ENCODE measurements around the gene CIAPIN1. TPM values are rescaled to one million over a fixed set of nuclear protein-coding genes. Genes with fewer than 3 reads are reported as not detected.

The CIAPIN1 gene
- total RNA-seq, 2 experiments from 2014 or later: 27.8 to 28.0 TPM

GRCh38 chr16:57478396-57479204 is 31.4 kb upstream of the CIAPIN1 start:
- H3K4me3 Mint-ChIP-seq: no peak overlapping the region
- H3K4me1 Mint-ChIP-seq (ENCODE audit: low read depth): peaks cover 11% of the 10 kb centered on the region
- Histone ChIP-seq H3K27ac (ENCODE audit: low read depth in 1 of 2, low read length in 2 of 2) (no peak overlapping the region), H3K9me3 (ENCODE audit: control insufficient read depth in 1 of 2, insufficient read depth in 1 of 2, low read length in 2 of 2) (no peaks in the 10 kb centered on the region), H3K4me1 (ENCODE audit: insufficient read depth, low read length) (peaks cover 21% of the 10 kb centered on the region), H3K36me3 (ENCODE audit: insufficient read depth, low read length) (peaks cover 2% of the 10 kb centered on the region), H3K27me3 (ENCODE audit: control insufficient read depth in 1 of 2, insufficient read depth in 2 of 2, low read length in 2 of 2) (no peaks in the 10 kb centered on the region), H3K4me3 (ENCODE audit: low read length) (no peak overlapping the region)
- ATAC-seq (ENCODE audit: poor library complexity) (no peak), DNase-seq (no peak)
- no peak overlapping the region for H3K27ac Mint-ChIP-seq
- peaks cover 6% of the 10 kb centered on the region for H3K36me3 Mint-ChIP-seq (ENCODE audit: low read depth)
- intact Hi-C loops (cut with DNase I, micrococcal nuclease): loop anchor here in 1 of 2 experiments (5.0 kb wide), 1 partner anchor 649 kb away; the partner anchor contains the start of gene CFAP20
- no peaks in the 10 kb centered on the region for H3K9me3 Mint-ChIP-seq
- POLR2A ChIA-PET: no interaction called here
- CTCF ChIA-PET: no interaction called here
- no peaks in the 10 kb centered on the region for H3K27me3 Mint-ChIP-seq
- TF ChIP-seq, protein P1, sequence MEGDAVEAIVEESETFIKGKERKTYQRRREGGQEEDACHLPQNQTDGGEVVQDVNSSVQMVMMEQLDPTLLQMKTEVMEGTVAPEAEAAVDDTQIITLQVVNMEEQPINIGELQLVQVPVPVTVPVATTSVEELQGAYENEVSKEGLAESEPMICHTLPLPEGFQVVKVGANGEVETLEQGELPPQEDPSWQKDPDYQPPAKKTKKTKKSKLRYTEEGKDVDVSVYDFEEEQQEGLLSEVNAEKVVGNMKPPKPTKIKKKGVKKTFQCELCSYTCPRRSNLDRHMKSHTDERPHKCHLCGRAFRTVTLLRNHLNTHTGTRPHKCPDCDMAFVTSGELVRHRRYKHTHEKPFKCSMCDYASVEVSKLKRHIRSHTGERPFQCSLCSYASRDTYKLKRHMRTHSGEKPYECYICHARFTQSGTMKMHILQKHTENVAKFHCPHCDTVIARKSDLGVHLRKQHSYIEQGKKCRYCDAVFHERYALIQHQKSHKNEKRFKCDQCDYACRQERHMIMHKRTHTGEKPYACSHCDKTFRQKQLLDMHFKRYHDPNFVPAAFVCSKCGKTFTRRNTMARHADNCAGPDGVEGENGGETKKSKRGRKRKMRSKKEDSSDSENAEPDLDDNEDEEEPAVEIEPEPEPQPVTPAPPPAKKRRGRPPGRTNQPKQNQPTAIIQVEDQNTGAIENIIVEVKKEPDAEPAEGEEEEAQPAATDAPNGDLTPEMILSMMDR (IDR thresholded peaks at IDR 0.05): no peak

GRCh38 chr16:57477531-57478202 is 30.5 kb upstream of the CIAPIN1 start:
- Histone ChIP-seq H3K4me1 (ENCODE audit: insufficient read depth, low read length) (peaks cover 21% of the 10 kb centered on the region), H3K36me3 (ENCODE audit: insufficient read depth, low read length) (peaks cover 2% of the 10 kb centered on the region), H3K9me3 (ENCODE audit: control insufficient read depth in 1 of 2, insufficient read depth in 1 of 2, low read length in 2 of 2) (no peaks in the 10 kb centered on the region), H3K27me3 (ENCODE audit: control insufficient read depth in 1 of 2, insufficient read depth in 2 of 2, low read length in 2 of 2) (no peaks in the 10 kb centered on the region), H3K27ac (ENCODE audit: low read depth in 1 of 2, low read length in 2 of 2) (no peak overlapping the region), H3K4me3 (ENCODE audit: low read length) (no peak overlapping the region)
- ATAC-seq (ENCODE audit: poor library complexity) (no peak), DNase-seq (peak in 1 of 14 experiments; percentile 25)
- Mint-ChIP-seq H3K4me1 (ENCODE audit: low read depth) (peaks cover 11% of the 10 kb centered on the region), H3K27me3 (no peaks in the 10 kb centered on the region), H3K4me3 (no peak overlapping the region), H3K36me3 (ENCODE audit: low read depth) (peaks cover 6% of the 10 kb centered on the region), H3K9me3 (no peaks in the 10 kb centered on the region), H3K27ac (no peak overlapping the region)
- intact Hi-C loops (cut with DNase I, micrococcal nuclease): loop anchor here in 1 of 2 experiments (5.0 kb wide), 1 partner anchor 650 kb away; the partner anchor contains the start of gene CFAP20
- TF ChIP-seq, protein P1 (IDR thresholded peaks at IDR 0.05): no peak
- POLR2A ChIA-PET: no interaction called here
- CTCF ChIA-PET: interaction anchor here (2.3 kb wide), 1 partner anchor 42 kb away, joined by 9 read pairs; no protein-coding TSS in a partner anchor

GRCh38 chr16:57476546-57477410 is 29.6 kb upstream of the CIAPIN1 start:
- no peak overlapping the region for H3K4me3 ChIP-seq (ENCODE audit: low read length)
- ChIA-PET POLR2A (interaction anchor here (1.8 kb wide), 1 partner anchor 14 kb away, joined by 6 read pairs; the partner anchor contains the start of gene POLR2C), CTCF (interaction anchor here (2.3 kb wide), 1 partner anchor 43 kb away, joined by 9 read pairs; no protein-coding TSS in a partner anchor)
- intact Hi-C loops (cut with DNase I, micrococcal nuclease): loop anchor here in 1 of 2 experiments (1.0 to 5.0 kb wide), 2 partner anchors 43 to 651 kb away; partner anchors contain the start of gene CFAP20
- TF ChIP-seq, protein P1 (IDR thresholded peaks at IDR 0.05): no peak
- Mint-ChIP-seq H3K27ac (peak overlapping the region; percentile 51), H3K27me3 (no peaks in the 10 kb centered on the region), H3K9me3 (no peaks in the 10 kb centered on the region), H3K36me3 (ENCODE audit: low read depth) (peaks cover 13% of the 10 kb centered on the region), H3K4me3 (no peak overlapping the region), H3K4me1 (ENCODE audit: low read depth) (peaks cover 11% of the 10 kb centered on the region)
- no peak overlapping the region for H3K27ac ChIP-seq (ENCODE audit: low read depth in 1 of 2, low read length in 2 of 2)
- H3K9me3 ChIP-seq (ENCODE audit: control insufficient read depth in 1 of 2, insufficient read depth in 1 of 2, low read length in 2 of 2): no peaks in the 10 kb centered on the region
- ATAC-seq (ENCODE audit: poor library complexity) (no peak), DNase-seq (no peak)
- peaks cover 21% of the 10 kb centered on the region for H3K4me1 ChIP-seq (ENCODE audit: insufficient read depth, low read length)
- no peaks in the 10 kb centered on the region for H3K27me3 ChIP-seq (ENCODE audit: control insufficient read depth in 1 of 2, insufficient read depth in 2 of 2, low read length in 2 of 2)
- H3K36me3 ChIP-seq (ENCODE audit: insufficient read depth, low read length): peaks cover 10% of the 10 kb centered on the region
